Right ventricle myocardium inferior (tissue), 1 donor: Measurements from ENCODE around the gene KIAA1217. TPM values are rescaled to one million over a fixed set of nuclear protein-coding genes. Genes with fewer than 3 reads are reported as not detected.

Experiments
- ATAC-seq: fragments of 200-7000 bp; cut with Tn5 transposase; one replicate; pipeline ENCODE4 v1.9.1; 2020; ENCODE audit warnings: mild to moderate bottlenecking, moderate library complexity
- DNase-seq: peaks from one replicate; pipeline ENCODE4 v3.0.0; 2021; ENCODE audit errors: missing footprints
- intact Hi-C: fragments of 100-400 bp; cut with DNase I; formaldehyde crosslinking; loops from one replicate; pipeline ENCODE4 v1.11.0; 2022
- long read RNA-seq: library from polyadenylated mRNA; unstranded; transcript quantifications from one replicate; pipeline ENCODE4 v2.0.0, GENCODE V29; 2021
- total RNA-seq: library from RNA; stranded (reverse); fragmentation: NEBNext Ultra II Directional; extraction: Animal tissue kit (Norgen Biotek cat#: 25700); gene quantifications from one replicate; pipeline ENCODE4 v1.2.1, GENCODE V29; 2021
- donor health status: DM: no; HTN: yes; CAD: no; lungs with severe emphysema.

The KIAA1217 gene
- total RNA-seq: 45.0 TPM
- long read RNA-seq, partial matches to known transcripts: 4 of 7 reads
- long read RNA-seq, other reads (novel, unspliced or antisense): 3 of 7 reads

GRCh38 chr10:24208661-24209431 lies at the start of gene KIAA1217:
Gene KIAA1217 (plus strand): TSS chr10:24209138. CDS start chr10:24209194, 56 bp downstream.
- peak; percentile 74 for DNase-seq
- intact Hi-C loops: loop anchor here (5.0 kb wide), 1 partner anchor 98 kb away; no protein-coding TSS in a partner anchor
- peak; percentile 79 for ATAC-seq

GRCh38 chr10:24162206-24162985 lies 46.5 kb upstream of the KIAA1217 start:
- DNase-seq: no peak
- ATAC-seq: no peak
- intact Hi-C loops: no loop called here

- intact Hi-C loops: no loop called here
- DNase-seq (no peak), ATAC-seq (no peak)
Observed at GRCh38 chr10:24163485-24163884, 45.5 kb upstream of the KIAA1217 start.

- DNase-seq: no peak
- intact Hi-C loops: no loop called here
- peak; percentile 64 for ATAC-seq
Observed at GRCh38 chr10:24168258-24169170, 40.4 kb upstream of the KIAA1217 start.

GRCh38 chr10:24170199-24170598 lies 38.7 kb upstream of the KIAA1217 start:
- DNase-seq (no peak), ATAC-seq (no peak)
- intact Hi-C loops: no loop called here

- ATAC-seq: no peak
- intact Hi-C loops: no loop called here
- no peak for DNase-seq
Observed at GRCh38 chr10:24172909-24173308, 36.0 kb upstream of the KIAA1217 start.

GRCh38 chr10:24174014-24174413 lies 34.9 kb upstream of the KIAA1217 start:
- DNase-seq (no peak), ATAC-seq (no peak)
- intact Hi-C loops: no loop called here

- ATAC-seq (no peak), DNase-seq (no peak)
- intact Hi-C loops: no loop called here
Observed at GRCh38 chr10:24176658-24177057, 32.3 kb upstream of the KIAA1217 start.

GRCh38 chr10:24177636-24178035 lies 31.3 kb upstream of the KIAA1217 start:
- no peak for DNase-seq
- no peak for ATAC-seq
- intact Hi-C loops: no loop called here

- ATAC-seq (no peak), DNase-seq (no peak)
- intact Hi-C loops: no loop called here
Observed at GRCh38 chr10:24180891-24181290, 28.0 kb upstream of the KIAA1217 start.

GRCh38 chr10:24184455-24184854 lies 24.5 kb upstream of the KIAA1217 start:
- DNase-seq (no peak), ATAC-seq (no peak)
- intact Hi-C loops: no loop called here

GRCh38 chr10:24193330-24193729 lies 15.6 kb upstream of the KIAA1217 start:
- intact Hi-C loops: no loop called here
- ATAC-seq (no peak), DNase-seq (no peak)

- no peak for DNase-seq
- intact Hi-C loops: loop anchor here (1.0 to 5.0 kb wide), 2 partner anchors 203 to 310 kb away; no protein-coding TSS in a partner anchor
- ATAC-seq: no peak
Observed at GRCh38 chr10:24197263-24197662, 11.7 kb upstream of the KIAA1217 start.

GRCh38 chr10:24201503-24202180 lies 7.3 kb upstream of the KIAA1217 start:
- DNase-seq (no peak), ATAC-seq (no peak)
- intact Hi-C loops: no loop called here

GRCh38 chr10:24202181-24202570 lies 6.8 kb upstream of the KIAA1217 start:
- intact Hi-C loops: no loop called here
- no peak for DNase-seq
- no peak for ATAC-seq

- ATAC-seq (no peak), DNase-seq (no peak)
- intact Hi-C loops: loop anchor here (2.0 to 5.0 kb wide), 2 partner anchors 101 to 155 kb away; no protein-coding TSS in a partner anchor
Observed at GRCh38 chr10:24205821-24206220, 3.1 kb upstream of the KIAA1217 start.

GRCh38 chr10:24206334-24206733 lies 2.6 kb upstream of the KIAA1217 start:
- intact Hi-C loops: loop anchor here (2.0 to 5.0 kb wide), 2 partner anchors 101 to 154 kb away; no protein-coding TSS in a partner anchor
- ATAC-seq: no peak
- DNase-seq: no peak

- intact Hi-C loops: loop anchor here (2.0 to 5.0 kb wide), 2 partner anchors 100 to 154 kb away; no protein-coding TSS in a partner anchor
- no peak for DNase-seq
- no peak for ATAC-seq
Observed at GRCh38 chr10:24206926-24207325, 2.0 kb upstream of the KIAA1217 start.
